GM18526 (cell line): Measurements from ENCODE around the gene CUEDC1.

Experiments used
- POLR2A ChIP-seq: IDR thresholded peaks from 3 replicates; pipeline ENCODE4 v1.6.1; 2011; ENCODE audit not compliant: insufficient read length; ENCODE audit errors: extremely low read depth

The CUEDC1 gene

DNA sequence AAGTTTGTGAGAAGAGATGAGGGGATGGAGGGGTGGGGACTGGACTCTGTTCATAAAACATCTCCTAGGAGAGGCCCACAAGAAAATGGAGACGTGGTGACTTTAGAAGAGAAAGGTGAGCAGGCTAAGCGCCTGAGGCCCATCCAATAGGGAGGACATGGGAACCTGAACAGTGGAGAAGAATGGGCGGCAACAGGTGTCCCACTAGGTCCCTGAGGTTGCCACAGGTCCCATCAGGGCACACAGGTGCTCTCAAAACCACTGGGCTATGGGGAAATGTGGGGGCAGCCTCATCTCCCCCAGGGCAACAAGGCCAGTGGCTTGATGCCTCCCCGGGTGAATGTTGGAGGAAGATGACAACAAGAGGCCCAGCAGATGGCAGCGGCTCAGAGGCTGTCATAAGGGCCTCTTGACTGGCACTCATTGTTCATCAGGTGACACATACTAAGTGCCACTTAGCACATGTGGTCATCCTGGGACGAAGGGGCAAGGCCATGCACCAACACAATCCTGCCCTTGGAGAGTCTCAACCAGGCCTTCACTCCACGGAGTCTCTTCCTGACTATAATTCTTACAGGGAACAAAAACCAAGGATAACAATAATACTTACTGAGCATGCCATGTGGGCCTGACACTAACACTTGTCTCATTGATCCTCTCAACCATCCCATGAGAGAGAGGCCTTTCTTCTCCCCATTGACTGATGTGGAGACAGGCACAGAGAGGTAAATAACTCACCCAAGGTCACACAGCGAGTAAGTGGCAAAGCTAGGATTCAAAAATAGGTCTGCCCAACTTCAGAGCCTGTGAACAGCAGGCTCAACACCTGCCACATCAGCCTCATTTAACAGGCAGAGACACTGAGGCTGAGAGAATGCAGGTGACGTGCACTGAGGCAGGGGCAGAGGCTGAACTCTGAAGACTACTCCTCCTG is 38.0 kb downstream of the CUEDC1 start:
- TF ChIP-seq POLR2A: no peak

DNA sequence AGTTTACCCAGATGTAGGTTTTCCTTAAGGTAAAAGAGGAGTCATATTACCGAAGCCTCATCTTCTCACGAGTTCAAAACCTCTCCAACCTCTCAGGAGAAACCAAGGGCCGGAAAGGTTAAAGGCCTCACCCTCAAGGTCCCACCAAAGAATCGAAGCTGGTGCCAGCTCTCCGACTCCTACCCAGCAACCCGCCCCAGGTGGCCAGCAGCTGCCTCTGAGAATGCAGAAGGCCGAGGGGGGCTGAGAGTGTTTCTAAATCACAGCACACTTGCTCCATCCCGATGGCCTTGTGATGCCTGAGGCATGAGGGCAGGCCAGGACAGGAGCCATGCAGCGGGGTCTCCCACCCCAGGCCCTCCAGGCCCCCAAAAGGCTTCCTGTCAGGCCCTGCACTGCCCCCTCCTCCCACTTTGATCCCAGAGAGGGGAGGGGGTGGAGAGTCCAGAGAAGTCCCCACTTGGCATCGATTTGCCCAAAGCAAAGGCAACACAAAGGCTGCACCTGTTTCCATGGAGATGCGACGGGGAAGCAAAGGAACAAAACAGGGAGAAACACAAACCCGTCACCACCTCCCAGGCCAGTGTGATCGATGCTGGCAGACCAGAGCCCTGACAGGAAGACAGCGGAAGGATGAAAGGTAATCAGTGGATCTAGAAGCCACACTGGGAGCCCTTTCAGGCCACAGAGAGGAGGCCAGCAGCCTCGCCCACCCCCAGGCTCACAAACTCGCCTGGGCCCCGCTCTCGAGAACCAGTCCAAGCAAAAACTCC is 39.0 kb downstream of the CUEDC1 start:
- TF ChIP-seq POLR2A: no peak

- no peak for TF ChIP-seq POLR2A
Observed at GRCh38 chr17:57915544-57915943, 39.7 kb downstream of the CUEDC1 start.

DNA sequence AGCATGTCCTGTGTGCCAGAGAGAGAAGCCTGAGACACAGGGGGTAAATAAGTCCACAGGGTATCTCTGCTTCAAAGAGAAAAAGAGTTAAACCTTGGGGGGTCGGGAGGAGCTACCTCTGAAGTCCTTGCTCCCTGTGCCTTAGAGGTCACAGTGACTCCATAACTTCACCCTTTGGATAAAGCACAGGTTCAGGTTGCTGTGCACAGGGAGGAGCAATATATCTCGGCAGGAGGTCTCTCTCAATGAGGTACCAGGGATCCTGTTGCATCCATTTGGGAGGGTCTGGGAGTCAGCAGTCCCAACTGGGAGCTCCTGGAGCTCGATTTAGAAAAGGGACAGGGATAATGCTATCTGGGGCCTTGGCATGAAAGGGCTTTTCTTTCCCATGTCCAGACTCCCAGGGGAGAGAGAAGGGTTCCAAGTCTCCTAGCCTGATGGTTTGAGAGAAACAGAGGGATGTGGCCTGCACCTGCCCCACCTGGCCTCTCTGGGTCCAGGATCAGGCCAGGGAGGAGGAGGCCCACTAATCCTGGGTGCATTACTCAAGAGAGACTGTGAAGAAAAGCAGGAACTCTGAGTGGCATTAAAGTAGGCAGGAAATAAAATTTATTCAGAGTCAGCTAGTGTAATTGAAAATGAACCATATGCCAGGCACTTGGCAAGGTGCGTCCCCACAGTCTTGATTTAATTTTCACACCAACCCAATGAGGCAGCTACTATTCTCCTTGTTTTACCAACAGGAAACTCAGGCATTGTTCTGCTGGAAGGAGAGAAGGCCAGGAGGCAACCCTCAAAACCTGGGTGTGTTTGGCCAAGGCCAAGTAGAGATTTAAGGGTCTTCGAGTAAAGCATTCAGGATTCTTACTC is 40.7 kb downstream of the CUEDC1 start:
- TF ChIP-seq POLR2A: no peak

- TF ChIP-seq POLR2A: no peak
Observed at GRCh38 chr17:57913575-57914272, 41.5 kb downstream of the CUEDC1 start.

- no peak for TF ChIP-seq POLR2A
Observed at GRCh38 chr17:57911834-57912673, 43.2 kb downstream of the CUEDC1 start.

GRCh38 chr17:57910462-57911420 is 44.5 kb downstream of the CUEDC1 start:
- TF ChIP-seq POLR2A: no peak

DNA sequence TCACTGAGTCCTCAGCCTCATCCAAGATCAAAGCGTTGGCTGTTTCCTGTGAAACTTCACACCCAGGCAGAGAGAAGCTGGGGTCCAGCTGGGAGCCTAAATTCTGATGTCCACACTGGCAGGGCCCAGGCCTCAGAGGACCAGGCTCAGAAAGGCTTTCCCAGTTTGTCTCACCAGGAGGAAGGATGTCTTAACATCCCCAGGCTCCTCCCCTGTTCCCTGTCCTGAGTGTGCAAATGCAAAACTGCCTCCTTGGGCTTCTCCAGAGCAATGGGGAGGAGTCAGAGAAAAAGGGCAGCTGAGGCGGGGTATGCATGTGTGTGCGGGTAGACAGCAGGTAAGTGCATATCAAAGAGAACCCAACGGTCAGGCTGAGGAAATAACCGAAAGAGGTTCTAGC is 45.7 kb downstream of the CUEDC1 start:
- TF ChIP-seq POLR2A: no peak

DNA sequence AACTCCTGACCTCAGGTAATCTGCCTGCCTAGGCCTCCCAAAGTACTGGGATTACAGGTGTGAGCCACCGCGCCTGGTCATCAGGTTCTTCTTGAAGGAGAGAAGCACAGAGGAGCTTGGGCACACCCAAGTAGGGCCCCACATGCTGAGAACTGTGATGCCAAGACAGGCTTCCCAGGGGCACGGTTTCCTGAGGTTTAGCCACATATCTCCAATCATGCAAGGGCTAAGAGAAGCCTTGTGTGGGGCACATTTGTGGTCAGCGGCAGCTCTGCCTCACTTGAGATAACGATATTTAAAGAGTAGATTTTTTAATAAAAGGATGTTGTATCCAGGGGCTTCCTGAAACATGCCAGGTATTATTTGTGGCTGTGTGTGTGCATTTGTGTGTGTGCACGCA is 46.9 kb downstream of the CUEDC1 start:
- TF ChIP-seq POLR2A: no peak

- TF ChIP-seq POLR2A: no peak
Observed at GRCh38 chr17:57906910-57907309, 48.3 kb downstream of the CUEDC1 start.

DNA sequence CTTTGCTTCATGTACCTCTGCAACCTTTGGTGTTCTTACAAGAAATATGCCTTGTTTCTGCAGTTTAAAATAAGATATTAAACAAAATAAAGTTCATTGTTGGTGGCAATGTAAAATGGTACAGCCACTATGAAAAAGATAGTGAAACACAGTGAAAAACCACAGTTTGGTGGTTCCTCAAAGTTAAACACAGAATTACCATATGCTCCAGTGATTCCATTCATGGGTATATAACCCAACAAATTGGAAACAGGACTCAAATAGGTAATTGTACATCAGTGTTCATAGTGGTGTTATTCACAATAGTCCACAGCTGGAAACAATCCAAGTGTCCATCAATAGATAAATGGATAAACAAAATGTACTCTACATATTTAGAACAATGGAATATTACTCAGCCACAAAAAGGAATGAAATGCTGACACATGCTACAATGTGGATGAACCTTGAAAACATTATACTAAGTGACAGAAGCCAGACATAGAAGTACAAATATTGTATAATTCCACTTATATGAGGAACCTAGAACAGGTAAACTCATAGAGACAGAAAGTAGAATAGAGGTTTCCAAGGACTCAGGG is 49.2 kb downstream of the CUEDC1 start:
- TF ChIP-seq POLR2A: no peak

DNA sequence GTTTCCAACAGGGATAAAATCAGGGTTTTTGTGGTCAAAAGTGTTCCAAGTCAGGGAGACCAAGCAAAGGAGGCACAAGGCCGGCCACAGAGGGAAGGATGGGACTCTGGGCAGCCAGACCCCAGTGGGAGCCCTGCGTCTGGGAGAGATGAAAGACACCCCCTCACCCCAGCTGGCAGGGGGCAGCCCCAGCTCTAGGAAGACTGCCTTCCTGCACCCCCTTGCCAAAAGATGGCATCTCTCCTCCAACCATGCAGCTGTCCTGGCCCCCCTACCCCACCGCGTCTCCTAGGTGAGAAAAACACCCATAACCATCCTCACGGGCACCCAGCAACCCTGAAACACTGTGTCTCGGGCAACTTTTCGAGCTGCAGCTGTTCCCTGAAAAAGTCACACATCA is 51.3 kb downstream of the CUEDC1 start:
- no peak for TF ChIP-seq POLR2A
